Body of pancreas (tissue), 4 donors: ENCODE data around the gene KRT25.

ENCODE experiments used
- CTCF ChIP-seq, 7 experiments: fragments of 450-650 bp in 4 of 7; fragments of 200-600 bp in 3 of 7; sonication (generic) in 3 of 7; IDR thresholded peaks; one replicate each; pipeline ENCODE4 v1.5.1; 2016 to 2019; ENCODE audit warnings: antibody characterized with exemption in 7 of 7
- POLR2A ChIP-seq, 3 donors: fragments of 450-650 bp; IDR thresholded peaks; one replicate each; pipeline ENCODE4 v1.6.1; 2016; ENCODE audit warnings: antibody characterized with exemption in 3 of 3, mild to moderate bottlenecking in 2 of 3

GRCh38 chr17:40778461-40778860, 23.3 kb upstream of the KRT25 start:
- TF ChIP-seq CTCF (IDR thresholded peaks at IDR 0.05) (no peak), POLR2A (IDR thresholded peaks at IDR 0.05) (no peak)
